ENCODE measurements around the gene FLNB. TPM values are rescaled to one million over a fixed set of nuclear protein-coding genes. Genes with fewer than 3 reads are reported as not detected.

Gene FLNB
- total RNA-seq, 120 experiments from 2014 or later, result 29.4 to 98.8 (median 48.0) TPM

Other genes starting within 250 kb of the FLNB start
- 1 to 10 TPM in 7 of 120 experiments, under 1 TPM in 5, not detected in 108; 0.23 to 2.8 (median 1.1) TPM for gene DNASE1L3, start 202.6 kb downstream of the FLNB start, total RNA-seq
- gene ABHD6, start 229.4 kb downstream of the FLNB start, total RNA-seq, result 10 to 100 TPM; 32.0 to 78.5 (median 50.8) TPM

Data from dorsolateral prefrontal cortex (tissue), 118 donors.